SH-SY5Y (cell line): Measurements from ENCODE around the gene LPAR2.

Experiments used
- GATA2 ChIP-seq: IDR thresholded peaks from 2 replicates; pipeline ENCODE4 v1.6.1; 2011; ENCODE audit warnings: mild to moderate bottlenecking, low read depth, low read length
- GATA3 ChIP-seq: IDR thresholded peaks from 2 replicates; pipeline ENCODE4 v1.6.1; 2011; ENCODE audit warnings: low read depth, mild to moderate bottlenecking, low read length, moderate library complexity

- TF ChIP-seq GATA2 (no peak), GATA3 (no peak)
These were observed 6.7 kb upstream of the LPAR2 start for GRCh38 chr19:19634516-19635312.
